Measurements from ENCODE around the gene USP9X.
"Not testable (repeated sequence)": the region's sequence is repeated elsewhere in the genome, so short reads cannot be mapped to it uniquely, and the experiment has no call there.

USP9X gene

GRCh38 chrX:41055740-41056139 is 29.5 kb upstream of the USP9X start:
- Histone ChIP-seq H3K9me3 (ENCODE audit: control insufficient read depth, insufficient read depth, low read length) (no peaks in the 10 kb centered on the region), H3K4me1 (ENCODE audit: control insufficient read depth, insufficient read depth, low read length) (no peaks in the 10 kb centered on the region), H3K36me3 (ENCODE audit: control insufficient read depth, insufficient read depth, low read length) (no peaks in the 10 kb centered on the region), H3K27me3 (ENCODE audit: control insufficient read depth, insufficient read depth, low read length) (no peaks in the 10 kb centered on the region), H3K27ac (ENCODE audit: low read length) (no peak overlapping the region), H3K4me3 (ENCODE audit: low read length) (no peak overlapping the region)
- no CpG with 5 or more reads among the region's 3 CpGs for WGBS (ENCODE audit: insufficient coverage, insufficient read length)
- no peak for DNase-seq (ENCODE audit: low read depth, low spot score)

GRCh38 chrX:41063276-41063675 is 22.0 kb upstream of the USP9X start:
- H3K36me3 ChIP-seq (ENCODE audit: control insufficient read depth, insufficient read depth, low read length); H3K9me3 ChIP-seq (ENCODE audit: control insufficient read depth, insufficient read depth, low read length); H3K4me3 ChIP-seq (ENCODE audit: low read length); H3K27me3 ChIP-seq (ENCODE audit: control insufficient read depth, insufficient read depth, low read length); DNase-seq (ENCODE audit: low read depth, low spot score); H3K4me1 ChIP-seq (ENCODE audit: control insufficient read depth, insufficient read depth, low read length); H3K27ac ChIP-seq (ENCODE audit: low read length): not testable (repeated sequence)
- WGBS (ENCODE audit: insufficient coverage, insufficient read length), result no CpG with 5 or more reads among the region's 8 CpGs

- H3K4me3 ChIP-seq (ENCODE audit: low read length), result no peak overlapping the region
- H3K27me3 ChIP-seq (ENCODE audit: control insufficient read depth, insufficient read depth, low read length), result no peaks in the 10 kb centered on the region
- no peaks in the 10 kb centered on the region for H3K9me3 ChIP-seq (ENCODE audit: control insufficient read depth, insufficient read depth, low read length)
- no peaks in the 10 kb centered on the region for H3K36me3 ChIP-seq (ENCODE audit: control insufficient read depth, insufficient read depth, low read length)
- no peak for DNase-seq (ENCODE audit: low read depth, low spot score)
- no CpG with 5 or more reads among the region's 5 CpGs for WGBS (ENCODE audit: insufficient coverage, insufficient read length)
- no peaks in the 10 kb centered on the region for H3K4me1 ChIP-seq (ENCODE audit: control insufficient read depth, insufficient read depth, low read length)
- no peak overlapping the region for H3K27ac ChIP-seq (ENCODE audit: low read length)
Observed at GRCh38 chrX:41064018-41064417, 21.2 kb upstream of the USP9X start.

DNA sequence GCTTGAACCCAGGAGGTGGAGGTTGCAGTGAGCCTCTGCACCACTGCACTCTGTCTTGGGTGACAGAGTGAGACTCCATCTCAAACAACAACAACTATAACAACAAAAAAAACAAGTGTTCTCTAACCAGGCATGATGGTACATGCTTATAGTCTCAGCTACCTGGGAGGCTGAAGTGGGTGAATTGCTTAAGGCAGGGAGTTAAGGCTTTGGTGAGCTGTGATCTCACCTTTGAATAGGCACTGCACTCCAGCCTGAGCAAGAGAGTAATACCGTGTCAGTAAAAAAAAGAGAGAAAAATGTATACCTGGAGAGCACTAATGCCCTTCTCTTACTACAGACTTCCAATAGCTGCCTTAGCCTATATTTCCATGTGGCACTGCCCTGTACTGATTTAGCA is 18.9 kb upstream of the USP9X start:
- Histone ChIP-seq H3K4me1 (ENCODE audit: control insufficient read depth, insufficient read depth, low read length) (no peaks in the 10 kb centered on the region), H3K36me3 (ENCODE audit: control insufficient read depth, insufficient read depth, low read length) (no peaks in the 10 kb centered on the region), H3K9me3 (ENCODE audit: control insufficient read depth, insufficient read depth, low read length) (no peaks in the 10 kb centered on the region), H3K27me3 (ENCODE audit: control insufficient read depth, insufficient read depth, low read length) (no peaks in the 10 kb centered on the region), H3K4me3 (ENCODE audit: low read length) (no peak overlapping the region), H3K27ac (ENCODE audit: low read length) (no peak overlapping the region)
- WGBS (ENCODE audit: insufficient coverage, insufficient read length), result no CpG with 5 or more reads among the region's 1 CpG
- no peak for DNase-seq (ENCODE audit: low read depth, low spot score)

DNA sequence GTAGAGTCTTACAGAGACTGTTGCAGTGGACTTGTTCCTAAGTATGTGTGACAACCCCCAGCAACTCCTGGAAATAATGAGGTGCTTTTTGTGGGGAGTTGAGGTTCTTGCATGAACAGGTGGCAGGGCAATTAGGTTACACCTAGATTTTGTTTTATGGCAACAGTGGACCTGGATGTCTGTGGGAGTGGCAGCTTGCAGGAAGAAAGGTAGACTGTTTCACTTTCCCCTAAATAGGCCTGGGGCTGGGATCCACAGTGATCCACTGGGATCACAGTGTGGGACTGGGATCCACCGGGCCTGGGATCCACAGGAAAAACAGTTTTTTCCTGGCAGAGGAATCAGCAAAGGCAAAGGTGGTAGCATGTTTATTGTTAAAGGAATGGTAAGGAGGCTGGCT is 18.3 kb upstream of the USP9X start:
- DNase-seq (ENCODE audit: low read depth, low spot score), result no peak
- H3K4me3 ChIP-seq (ENCODE audit: low read length), result no peak overlapping the region

GRCh38 chrX:41067721-41068120 is 17.5 kb upstream of the USP9X start:
- Histone ChIP-seq H3K9me3 (ENCODE audit: control insufficient read depth, insufficient read depth, low read length) (no peaks in the 10 kb centered on the region), H3K4me1 (ENCODE audit: control insufficient read depth, insufficient read depth, low read length) (no peaks in the 10 kb centered on the region), H3K4me3 (ENCODE audit: low read length) (no peak overlapping the region), H3K27ac (ENCODE audit: low read length) (no peak overlapping the region), H3K27me3 (ENCODE audit: control insufficient read depth, insufficient read depth, low read length) (no peaks in the 10 kb centered on the region), H3K36me3 (ENCODE audit: control insufficient read depth, insufficient read depth, low read length) (no peaks in the 10 kb centered on the region)
- WGBS (ENCODE audit: insufficient coverage, insufficient read length), result no CpG with 5 or more reads among the region's 5 CpGs
- DNase-seq (ENCODE audit: low read depth, low spot score), result no peak

More for the DNA sequence above, 18.3 kb upstream of the USP9X start:
- no peaks in the 10 kb centered on the region for H3K4me1 ChIP-seq (ENCODE audit: control insufficient read depth, insufficient read depth, low read length)
- no peaks in the 10 kb centered on the region for H3K36me3 ChIP-seq (ENCODE audit: control insufficient read depth, insufficient read depth, low read length)
- no CpG with 5 or more reads among the region's 1 CpG for WGBS (ENCODE audit: insufficient coverage, insufficient read length)
- H3K9me3 ChIP-seq (ENCODE audit: control insufficient read depth, insufficient read depth, low read length), result no peaks in the 10 kb centered on the region
- no peaks in the 10 kb centered on the region for H3K27me3 ChIP-seq (ENCODE audit: control insufficient read depth, insufficient read depth, low read length)
- no peak overlapping the region for H3K27ac ChIP-seq (ENCODE audit: low read length)

DNA sequence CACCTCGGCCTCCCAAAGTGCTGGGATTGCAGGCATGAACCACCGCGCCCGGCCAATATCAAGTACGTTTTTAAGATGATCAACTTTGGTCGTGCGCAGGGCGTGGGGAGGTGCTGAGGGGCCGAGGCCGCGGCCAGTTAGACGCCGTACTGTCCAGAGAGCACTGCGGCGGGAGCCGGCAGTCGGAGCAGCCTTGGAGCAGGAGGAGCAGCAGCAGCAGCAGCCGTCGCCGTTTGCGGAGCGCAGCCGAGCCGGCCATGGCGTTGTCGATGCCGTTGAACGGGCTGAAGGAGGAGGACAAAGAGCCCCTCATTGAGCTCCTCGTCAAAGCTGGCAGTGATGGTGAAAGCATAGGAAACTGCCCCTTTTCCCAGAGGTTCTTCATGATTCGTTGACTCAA is 8.5 kb upstream of the USP9X start:
- DNase-seq (ENCODE audit: low read depth, low spot score), result no peak
- Histone ChIP-seq H3K4me3 (ENCODE audit: low read length) (no peak overlapping the region), H3K27me3 (ENCODE audit: control insufficient read depth, insufficient read depth, low read length) (no peaks in the 10 kb centered on the region), H3K27ac (ENCODE audit: low read length) (no peak overlapping the region), H3K9me3 (ENCODE audit: control insufficient read depth, insufficient read depth, low read length) (no peaks in the 10 kb centered on the region), H3K36me3 (ENCODE audit: control insufficient read depth, insufficient read depth, low read length) (no peaks in the 10 kb centered on the region), H3K4me1 (ENCODE audit: control insufficient read depth, insufficient read depth, low read length) (no peaks in the 10 kb centered on the region)
- WGBS (ENCODE audit: insufficient coverage, insufficient read length), result no CpG with 5 or more reads among the region's 30 CpGs

DNA sequence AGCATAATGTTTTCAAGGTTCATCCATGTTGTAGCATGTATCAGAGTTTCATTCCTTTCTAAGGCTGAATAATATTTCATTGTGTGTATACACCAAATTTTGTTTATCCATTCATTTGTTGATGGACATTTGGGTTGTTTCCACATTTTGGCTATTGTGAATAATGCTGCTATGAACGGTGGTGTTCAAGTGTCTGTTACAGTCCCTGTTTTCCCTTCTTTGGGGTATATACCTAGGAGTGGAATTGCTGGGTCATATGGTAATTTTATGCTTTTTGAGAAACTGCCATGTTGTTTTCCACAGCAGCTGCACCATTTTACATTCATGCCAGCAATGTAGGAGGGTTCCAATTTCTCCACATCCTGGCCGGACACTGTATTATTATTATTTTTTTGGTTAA is 3.4 kb upstream of the USP9X start:
- H3K27me3 ChIP-seq (ENCODE audit: control insufficient read depth, insufficient read depth, low read length), result no peaks in the 10 kb centered on the region
- no peak overlapping the region for H3K4me3 ChIP-seq (ENCODE audit: low read length)
- no peak overlapping the region for H3K27ac ChIP-seq (ENCODE audit: low read length)
- no peak for DNase-seq (ENCODE audit: low read depth, low spot score)
- no CpG with 5 or more reads among the region's 2 CpGs for WGBS (ENCODE audit: insufficient coverage, insufficient read length)
- no peaks in the 10 kb centered on the region for H3K9me3 ChIP-seq (ENCODE audit: control insufficient read depth, insufficient read depth, low read length)
- no peaks in the 10 kb centered on the region for H3K4me1 ChIP-seq (ENCODE audit: control insufficient read depth, insufficient read depth, low read length)
- H3K36me3 ChIP-seq (ENCODE audit: control insufficient read depth, insufficient read depth, low read length), result no peaks in the 10 kb centered on the region; the same call in 1 of the 2 replicates

- no CpG with 5 or more reads among the region's 3 CpGs for WGBS (ENCODE audit: insufficient coverage, insufficient read length)
- no peak for DNase-seq (ENCODE audit: low read depth, low spot score)
- Histone ChIP-seq H3K4me3 (ENCODE audit: low read length) (no peak overlapping the region), H3K27me3 (ENCODE audit: control insufficient read depth, insufficient read depth, low read length) (no peaks in the 10 kb centered on the region), H3K4me1 (ENCODE audit: control insufficient read depth, insufficient read depth, low read length) (no peaks in the 10 kb centered on the region), H3K36me3 (ENCODE audit: control insufficient read depth, insufficient read depth, low read length) (no peaks in the 10 kb centered on the region; the same call in 1 of the 2 replicates), H3K27ac (ENCODE audit: low read length) (no peak overlapping the region), H3K9me3 (ENCODE audit: control insufficient read depth, insufficient read depth, low read length) (no peaks in the 10 kb centered on the region)
Observed at GRCh38 chrX:41082783-41083182, 2.5 kb upstream of the USP9X start.

DNA sequence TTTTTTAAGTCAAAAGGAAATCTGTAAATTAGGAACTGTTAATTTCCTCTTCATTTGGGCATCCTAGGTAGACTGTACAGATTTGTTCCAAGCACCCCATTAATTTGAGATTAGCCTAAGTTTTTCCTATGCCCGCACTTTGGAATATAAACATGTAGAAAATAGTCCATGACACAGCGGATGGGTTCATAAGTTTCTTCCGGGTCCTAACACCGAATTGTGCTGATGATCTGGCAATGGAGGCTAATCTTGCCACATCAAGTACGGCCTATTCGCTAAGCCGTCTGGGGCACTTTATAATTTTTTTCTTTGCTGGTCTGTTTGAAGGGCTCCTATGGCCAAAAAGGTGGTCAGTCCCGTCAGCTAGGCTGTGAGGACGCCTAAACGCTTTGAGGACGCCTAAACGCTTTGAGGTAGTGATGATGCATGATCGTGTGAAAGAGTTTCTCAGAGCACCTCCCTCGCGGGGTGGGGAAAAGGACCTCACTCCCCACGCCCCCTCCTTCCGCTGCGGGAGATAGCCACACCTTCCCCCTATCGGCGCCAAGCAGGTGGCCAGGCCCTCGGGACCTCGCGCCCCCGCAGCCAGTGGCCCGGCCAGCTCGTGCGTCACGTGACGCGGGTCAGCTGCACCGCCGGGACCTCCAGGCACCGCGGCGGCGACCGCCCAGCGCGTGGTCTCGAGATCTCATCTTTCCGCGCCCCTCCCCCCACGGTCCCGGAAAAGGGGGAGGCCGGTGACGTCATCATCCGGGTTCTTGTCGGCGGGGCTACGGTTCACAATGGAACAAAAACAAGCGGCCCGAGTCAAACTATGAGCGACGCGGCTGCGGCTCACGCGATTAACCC is 977 bp upstream of the USP9X start:
- peak overlapping the region; percentile 96; the same call in 1 of the 2 replicates for H3K4me3 ChIP-seq (ENCODE audit: low read length)
- no peaks in the 10 kb centered on the region for H3K4me1 ChIP-seq (ENCODE audit: control insufficient read depth, insufficient read depth, low read length)
- H3K27ac ChIP-seq (ENCODE audit: low read length), result no peak overlapping the region
- H3K36me3 ChIP-seq (ENCODE audit: control insufficient read depth, insufficient read depth, low read length), result no peaks in the 10 kb centered on the region; the same call in 1 of the 2 replicates
- peak; percentile 63 for DNase-seq (ENCODE audit: low read depth, low spot score)
- no peaks in the 10 kb centered on the region for H3K9me3 ChIP-seq (ENCODE audit: control insufficient read depth, insufficient read depth, low read length)
- H3K27me3 ChIP-seq (ENCODE audit: control insufficient read depth, insufficient read depth, low read length), result no peaks in the 10 kb centered on the region
- WGBS (ENCODE audit: insufficient coverage, insufficient read length), result no CpG with 5 or more reads among the region's 58 CpGs

DNA sequence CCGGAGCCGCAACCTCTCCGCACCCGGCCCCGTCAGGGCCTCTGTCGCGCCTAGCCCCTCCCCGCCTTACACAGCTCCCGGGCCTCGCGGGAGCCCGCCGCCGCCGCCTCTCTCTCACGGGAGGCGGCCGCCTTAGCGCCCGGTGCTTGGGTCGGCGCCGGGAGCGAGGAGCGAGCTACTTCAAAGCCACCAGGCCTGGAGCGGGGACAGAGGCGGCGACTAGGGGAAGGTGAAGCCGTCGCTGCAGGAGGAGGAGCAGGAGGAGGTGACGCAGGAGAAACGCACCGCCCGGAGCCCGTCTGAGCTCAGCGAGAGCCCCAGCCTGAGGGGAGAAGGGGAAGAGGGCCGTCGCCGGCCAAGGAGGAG is 250 bp downstream of the USP9X start:
- no peaks in the 10 kb centered on the region for H3K27me3 ChIP-seq (ENCODE audit: control insufficient read depth, insufficient read depth, low read length)
- no peaks in the 10 kb centered on the region; the same call in 1 of the 2 replicates for H3K36me3 ChIP-seq (ENCODE audit: control insufficient read depth, insufficient read depth, low read length)
- DNase-seq (ENCODE audit: low read depth, low spot score), result no peak
- H3K27ac ChIP-seq (ENCODE audit: low read length), result no peak overlapping the region
- H3K9me3 ChIP-seq (ENCODE audit: control insufficient read depth, insufficient read depth, low read length), result no peaks in the 10 kb centered on the region
- WGBS (ENCODE audit: insufficient coverage, insufficient read length), result no CpG with 5 or more reads among the region's 39 CpGs
- no peaks in the 10 kb centered on the region for H3K4me1 ChIP-seq (ENCODE audit: control insufficient read depth, insufficient read depth, low read length)
- H3K4me3 ChIP-seq (ENCODE audit: low read length), result peak overlapping the region; percentile 96

Measured in iPS DF 6.9 (cell line).